Measurements from ENCODE around the gene CLIC6.

- TF ChIP-seq POLR2A (IDR thresholded peaks at IDR 0.05), result no peak
- TF ChIP-seq, protein P1, sequence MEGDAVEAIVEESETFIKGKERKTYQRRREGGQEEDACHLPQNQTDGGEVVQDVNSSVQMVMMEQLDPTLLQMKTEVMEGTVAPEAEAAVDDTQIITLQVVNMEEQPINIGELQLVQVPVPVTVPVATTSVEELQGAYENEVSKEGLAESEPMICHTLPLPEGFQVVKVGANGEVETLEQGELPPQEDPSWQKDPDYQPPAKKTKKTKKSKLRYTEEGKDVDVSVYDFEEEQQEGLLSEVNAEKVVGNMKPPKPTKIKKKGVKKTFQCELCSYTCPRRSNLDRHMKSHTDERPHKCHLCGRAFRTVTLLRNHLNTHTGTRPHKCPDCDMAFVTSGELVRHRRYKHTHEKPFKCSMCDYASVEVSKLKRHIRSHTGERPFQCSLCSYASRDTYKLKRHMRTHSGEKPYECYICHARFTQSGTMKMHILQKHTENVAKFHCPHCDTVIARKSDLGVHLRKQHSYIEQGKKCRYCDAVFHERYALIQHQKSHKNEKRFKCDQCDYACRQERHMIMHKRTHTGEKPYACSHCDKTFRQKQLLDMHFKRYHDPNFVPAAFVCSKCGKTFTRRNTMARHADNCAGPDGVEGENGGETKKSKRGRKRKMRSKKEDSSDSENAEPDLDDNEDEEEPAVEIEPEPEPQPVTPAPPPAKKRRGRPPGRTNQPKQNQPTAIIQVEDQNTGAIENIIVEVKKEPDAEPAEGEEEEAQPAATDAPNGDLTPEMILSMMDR (IDR thresholded peaks at IDR 0.05), result no peak
Measured at GRCh38 chr21:34639882-34640788, 28.7 kb upstream of the CLIC6 start.
